GOT3 (cell line): ENCODE data around the gene BARX2.

Experiments used
- DNase-seq: peaks from one replicate; lab custom pipeline; 2025; ENCODE audit warnings: mixed read lengths; lab: John Stamatoyannopoulos, UW

BARX2 gene

DNA sequence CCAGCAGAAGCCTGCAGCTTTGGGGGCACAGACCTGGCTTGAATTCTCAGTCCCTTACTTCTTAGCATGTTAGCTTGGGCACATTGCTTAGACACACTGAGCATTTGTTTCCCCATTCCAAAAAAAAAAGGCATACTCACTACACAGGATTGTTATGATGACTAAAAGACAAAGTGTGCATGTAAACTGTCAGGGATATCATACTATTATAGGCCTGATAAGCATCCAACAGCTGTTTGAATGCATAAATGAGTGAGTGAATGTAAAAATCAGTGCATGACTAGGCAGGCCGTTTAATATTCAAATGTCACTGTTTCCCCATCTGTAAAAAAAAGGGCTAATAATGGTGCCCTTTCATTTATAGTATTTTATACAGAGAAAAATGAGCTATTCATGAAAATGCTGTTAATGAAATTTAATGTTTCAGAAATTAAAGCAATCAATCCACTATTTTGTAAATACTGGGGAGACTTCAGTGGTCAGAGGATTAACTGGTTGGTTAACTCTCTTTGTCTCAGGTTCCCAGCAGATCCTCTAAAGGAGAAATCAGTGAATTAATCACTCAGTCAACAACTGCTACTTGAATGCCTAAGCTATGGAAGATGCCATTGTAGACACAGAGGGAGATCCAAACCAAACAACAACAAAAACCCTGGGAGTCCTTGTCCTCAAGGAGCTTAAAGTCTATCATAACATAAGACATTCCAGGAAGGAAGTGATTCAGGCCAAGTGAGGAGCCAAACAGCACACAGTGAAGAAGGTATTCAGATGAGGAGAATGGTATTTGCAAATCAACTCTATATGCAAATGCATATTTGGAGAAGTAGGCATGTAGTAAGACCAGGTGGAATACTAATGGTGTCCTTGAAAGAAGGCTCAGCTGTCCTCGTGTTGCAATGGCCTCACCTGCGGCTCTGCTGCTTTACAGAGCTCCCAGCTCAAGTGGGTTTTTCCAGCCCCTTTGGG lies 26.8 kb downstream of the BARX2 start:
- DNase-seq, result no peak

DNA sequence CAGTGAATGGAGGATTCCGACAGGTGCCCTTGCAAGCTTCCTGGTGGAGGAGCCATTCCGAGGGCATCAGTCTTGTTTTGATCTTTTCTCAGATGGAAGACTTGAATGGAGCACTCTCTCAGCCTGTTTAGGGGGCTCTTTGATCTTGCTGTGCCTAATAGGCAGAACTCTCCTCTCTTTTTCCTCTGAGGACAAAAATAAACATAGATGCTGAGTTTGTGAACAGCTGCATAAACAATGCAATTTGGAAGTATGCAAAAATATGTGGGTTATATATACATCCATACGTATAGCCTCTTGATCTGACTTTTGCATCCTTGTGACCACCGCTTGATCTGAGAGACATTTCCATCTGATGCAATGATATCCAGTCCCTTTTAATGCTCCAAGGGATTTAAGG lies 29.1 kb downstream of the BARX2 start:
- DNase-seq, result no peak

DNA sequence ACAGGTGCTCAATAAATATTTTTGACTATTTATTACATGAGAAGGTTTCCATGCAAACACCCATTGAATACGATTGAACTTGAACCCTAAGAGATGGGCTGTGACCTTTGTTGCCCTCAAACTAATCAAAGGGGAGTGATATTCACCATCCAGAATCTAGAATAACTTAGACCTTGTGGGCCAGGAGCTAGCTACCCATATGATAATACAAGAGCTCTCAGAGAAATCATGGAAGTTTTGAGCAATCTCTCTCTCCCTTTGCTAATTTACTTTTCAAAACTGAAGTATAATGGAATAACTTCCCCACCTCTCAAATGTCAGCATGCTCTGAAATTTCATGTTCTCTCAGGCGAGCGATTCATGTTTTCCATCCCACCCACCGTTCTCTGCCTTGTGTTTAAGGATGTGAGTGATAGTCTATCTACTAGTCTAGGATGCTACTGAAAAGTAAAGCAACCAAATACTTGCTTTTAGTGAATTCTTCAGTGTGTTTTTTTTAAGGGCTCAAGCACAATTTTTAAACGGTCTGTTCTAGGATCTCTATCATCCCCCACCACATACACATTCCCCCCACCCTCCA lies 33.3 kb downstream of the BARX2 start:
- no peak for DNase-seq

GRCh38 chr11:129410395-129410960 lies 34.8 kb downstream of the BARX2 start:
- no peak for DNase-seq

DNA sequence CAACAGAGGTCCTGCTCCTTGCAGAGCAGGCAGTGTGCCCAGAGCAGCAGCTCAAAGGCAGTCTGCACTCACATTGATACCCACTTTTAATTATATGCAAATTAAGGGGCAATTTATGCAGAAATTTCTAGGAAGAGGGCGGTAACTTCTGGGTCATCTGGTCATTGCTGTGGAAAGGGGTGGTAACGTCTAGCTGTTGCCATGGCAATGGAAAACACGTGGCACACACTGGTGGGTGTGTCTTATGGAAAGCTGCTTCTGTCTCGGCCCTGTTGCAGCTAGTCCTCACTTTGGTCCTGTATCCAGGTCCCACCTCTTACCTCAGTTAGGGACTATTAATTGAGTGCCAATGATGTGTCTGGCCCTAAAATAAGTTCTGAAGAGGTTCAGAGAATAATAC lies 36.8 kb downstream of the BARX2 start:
- DNase-seq, result no peak

DNA sequence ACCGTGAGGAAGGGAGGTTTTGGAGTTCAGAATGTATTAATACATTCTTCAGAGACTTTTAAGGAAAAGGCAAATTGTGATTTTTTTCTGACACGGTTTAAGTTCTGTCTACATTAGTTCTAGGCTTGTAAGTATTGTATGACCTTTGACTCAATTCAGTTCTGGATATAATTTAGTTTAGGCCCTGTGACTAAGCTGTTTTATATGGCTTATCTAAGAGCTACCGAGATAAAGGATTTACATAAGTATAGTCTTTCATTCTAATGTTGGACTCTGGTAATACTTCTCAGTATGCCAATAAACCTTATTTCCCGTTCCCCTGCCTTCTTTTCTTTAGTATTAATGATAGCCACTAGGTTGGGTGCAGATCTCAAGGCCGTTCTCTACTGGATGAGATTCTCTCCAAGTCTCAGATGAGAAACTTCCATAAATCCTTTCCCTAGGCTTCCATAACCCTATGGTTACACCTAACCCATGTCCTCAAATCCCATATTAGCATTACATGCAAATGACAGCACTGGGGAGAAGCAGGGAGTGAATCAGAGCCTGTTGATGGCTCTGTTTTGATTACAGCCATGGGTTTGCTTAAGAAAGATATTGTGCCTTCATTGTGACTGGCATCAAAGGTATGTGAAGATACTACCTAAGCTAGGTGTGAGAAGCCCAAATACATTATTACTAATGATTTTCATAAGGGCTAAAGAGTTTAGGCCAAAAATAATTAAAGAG lies 38.7 kb downstream of the BARX2 start:
- no peak for DNase-seq

DNA sequence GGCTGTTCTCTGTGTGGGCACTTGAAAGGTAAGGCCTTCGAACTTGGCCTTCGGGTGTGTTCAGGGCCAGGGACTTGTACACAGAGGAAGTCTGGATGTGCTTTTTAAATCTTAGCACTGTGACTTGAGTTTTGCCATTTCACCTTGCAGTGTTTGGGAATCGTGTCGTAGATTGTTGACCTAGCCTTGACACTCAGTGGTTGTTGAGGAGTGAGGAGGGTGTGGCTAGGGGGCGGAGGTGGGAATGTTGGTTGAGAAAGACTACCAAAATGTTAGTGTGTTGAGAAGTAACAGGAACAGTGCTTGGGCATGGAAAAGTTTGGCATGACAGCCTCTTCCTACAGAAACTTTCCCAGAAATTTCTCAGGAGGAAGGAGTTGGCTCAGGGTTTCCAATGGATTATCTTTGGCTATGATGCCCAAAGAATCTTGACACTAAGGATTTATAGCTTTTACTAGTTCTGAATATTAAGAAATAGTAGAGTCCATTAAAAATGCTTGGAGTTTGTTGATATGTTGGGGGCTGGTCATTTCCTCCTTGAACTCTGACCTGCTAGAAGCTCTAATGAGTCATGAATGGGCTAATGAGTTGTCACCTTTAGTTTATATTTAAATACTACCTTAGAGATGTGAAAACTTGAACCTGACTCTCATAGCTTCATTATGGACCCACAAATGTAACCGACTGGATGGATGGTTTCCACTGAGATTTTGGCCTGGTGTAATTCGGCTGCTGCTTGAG lies 40.6 kb downstream of the BARX2 start:
- DNase-seq, result no peak

GRCh38 chr11:129417458-129417857 lies 41.8 kb downstream of the BARX2 start:
- no peak for DNase-seq

GRCh38 chr11:129418039-129418438 lies 42.4 kb downstream of the BARX2 start:
- DNase-seq, result no peak

- DNase-seq, result no peak
Measured at GRCh38 chr11:129419386-129419785, 43.7 kb downstream of the BARX2 start.

DNA sequence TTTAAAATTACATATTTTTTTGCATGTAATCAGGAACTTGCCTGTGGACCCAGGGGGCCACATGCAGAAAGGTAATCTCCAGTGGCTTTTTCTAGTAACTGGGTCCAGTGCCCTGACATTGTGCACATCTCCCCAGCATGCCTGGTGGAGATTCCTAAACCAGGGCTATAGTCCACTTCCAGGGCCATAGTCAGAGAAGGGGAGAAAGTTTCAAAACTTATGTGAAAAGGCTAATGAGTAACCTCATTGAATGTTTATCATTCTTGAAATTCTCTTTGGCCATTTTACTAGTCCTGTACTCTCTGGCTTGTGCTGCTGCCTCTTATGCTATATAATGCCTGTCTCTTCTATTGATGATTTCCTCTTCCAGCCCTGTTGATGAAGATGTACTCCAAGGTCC lies 47.8 kb downstream of the BARX2 start:
- no peak for DNase-seq

DNA sequence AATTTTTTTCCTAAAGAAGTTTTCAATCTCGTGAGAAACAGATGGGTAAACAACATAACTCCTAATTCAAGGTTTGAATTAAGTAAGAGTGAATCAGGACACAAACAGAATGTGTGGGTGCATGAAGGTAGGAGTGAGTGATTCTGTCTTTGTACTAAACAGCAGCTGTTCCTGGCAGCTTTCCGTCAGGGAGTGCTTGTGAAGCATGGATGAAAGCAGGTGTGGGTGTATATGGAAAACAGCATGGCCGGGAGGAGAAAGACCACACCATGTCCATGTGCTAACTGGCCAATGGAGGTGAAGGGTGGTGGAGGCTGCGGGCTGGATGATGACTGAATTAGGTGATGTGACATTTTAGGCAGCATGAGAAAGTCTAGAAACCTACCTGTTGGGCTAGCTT lies 49.6 kb downstream of the BARX2 start:
- DNase-seq, result no peak

DNA sequence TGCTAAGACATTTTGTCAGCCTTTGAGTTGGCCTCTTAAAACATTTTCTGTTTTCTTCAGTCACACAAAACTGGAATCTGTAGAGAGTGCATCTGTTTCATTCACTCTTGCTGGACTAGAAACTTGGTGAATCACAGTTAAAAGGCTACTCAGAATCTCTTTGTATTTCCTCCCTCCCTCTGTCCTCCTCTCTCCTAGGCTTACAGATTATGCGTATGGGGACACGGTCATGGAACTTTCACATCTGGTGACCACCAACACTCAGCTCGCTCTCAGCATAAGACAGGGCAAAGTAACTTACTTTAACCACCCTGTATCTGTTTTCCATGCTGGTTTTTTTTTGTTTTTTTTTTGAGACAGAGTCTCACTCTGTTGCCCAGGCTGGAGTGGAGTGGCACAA lies 50.4 kb downstream of the BARX2 start:
- DNase-seq, result no peak

- DNase-seq, result no peak
Measured at GRCh38 chr11:129426776-129427175, 51.1 kb downstream of the BARX2 start.

DNA sequence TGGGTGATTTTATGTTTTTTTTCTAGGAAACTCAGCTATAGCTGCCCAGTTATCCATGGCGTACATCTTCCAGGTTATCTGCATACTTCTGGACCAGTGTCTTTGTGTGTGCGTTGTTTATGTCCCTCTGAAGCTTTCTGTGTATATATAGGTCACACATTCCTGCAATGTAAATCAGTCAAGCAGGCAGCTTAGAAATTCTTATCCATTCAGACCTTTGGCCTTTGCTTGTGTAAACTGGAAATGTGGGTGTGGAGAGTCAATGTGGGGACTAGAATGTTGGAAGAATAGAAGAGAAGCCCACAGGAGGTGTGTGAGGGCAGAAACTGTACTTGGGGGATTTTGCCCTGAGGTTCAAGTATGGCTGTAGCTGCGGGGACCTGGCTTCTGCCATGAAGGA lies 51.7 kb downstream of the BARX2 start:
- DNase-seq, result no peak

GRCh38 chr11:129427816-129428406 lies 52.3 kb downstream of the BARX2 start:
- DNase-seq, result no peak

- DNase-seq, result no peak
Measured at GRCh38 chr11:129428557-129428956, 52.9 kb downstream of the BARX2 start.

GRCh38 chr11:129434641-129435498 lies 59.2 kb downstream of the BARX2 start:
- no peak for DNase-seq

GRCh38 chr11:129435499-129436245 lies 60.0 kb downstream of the BARX2 start:
- no peak for DNase-seq

- DNase-seq, result no peak
Measured at GRCh38 chr11:129436573-129436972, 60.9 kb downstream of the BARX2 start.
